GM21515 (cell line): ENCODE data around the gene BCL3.
A peak's percentile ranks its signal among the peaks of the same experiment; 100 is the strongest.
"Not testable (repeated sequence)": the region's sequence is repeated elsewhere in the genome, so short reads cannot be mapped to it uniquely, and the experiment has no call there.

ENCODE experiments used
- ATAC-seq: cut with Tn5 transposase; IDR thresholded peaks from one replicate; pipeline ENCODE4 v1.9.1; 2021; ENCODE audit not compliant: unreplicated experiment

BCL3 gene

GRCh38 chr19:44757057-44757734, 8.7 kb downstream of the BCL3 start:
- ATAC-seq: no peak

DNA sequence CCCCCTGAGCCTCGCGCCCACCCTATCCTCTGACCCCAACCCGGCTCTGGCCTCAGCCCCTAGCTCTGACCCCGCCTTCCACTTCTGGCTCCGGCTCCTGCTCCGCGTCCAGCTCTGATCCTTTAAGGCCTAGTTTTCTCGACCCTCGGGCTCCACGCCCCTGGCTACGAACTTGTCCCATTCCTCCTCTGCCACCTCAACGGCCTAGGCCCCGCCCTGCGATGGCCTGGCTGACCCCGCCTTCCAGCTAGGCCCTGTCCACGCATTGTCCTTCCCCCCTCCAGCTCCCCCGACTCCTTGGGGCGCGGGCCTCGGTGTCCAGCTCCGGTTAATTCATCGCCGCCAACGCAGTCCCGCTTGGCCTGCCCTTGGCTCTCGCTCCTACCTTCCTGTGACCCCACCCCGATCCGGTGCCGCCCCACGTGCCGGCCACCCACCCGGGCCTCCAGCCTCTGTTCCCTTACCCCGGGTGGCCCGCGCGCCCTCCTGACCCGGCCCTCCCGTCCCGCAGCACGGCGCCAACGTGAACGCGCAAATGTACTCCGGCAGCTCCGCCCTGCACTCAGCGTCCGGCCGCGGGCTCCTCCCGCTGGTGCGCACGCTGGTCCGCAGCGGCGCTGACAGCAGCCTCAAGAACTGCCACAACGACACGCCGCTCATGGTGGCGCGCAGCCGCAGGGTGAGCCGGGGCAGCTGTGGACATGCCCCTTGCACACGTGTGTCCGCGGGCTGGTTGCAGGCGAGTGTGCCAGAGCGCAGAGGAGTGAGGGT, 9.4 kb downstream of the BCL3 start:
- ATAC-seq: no peak

- no peak for ATAC-seq
These were observed 10.1 kb downstream of the BCL3 start for GRCh38 chr19:44758596-44758995.

DNA sequence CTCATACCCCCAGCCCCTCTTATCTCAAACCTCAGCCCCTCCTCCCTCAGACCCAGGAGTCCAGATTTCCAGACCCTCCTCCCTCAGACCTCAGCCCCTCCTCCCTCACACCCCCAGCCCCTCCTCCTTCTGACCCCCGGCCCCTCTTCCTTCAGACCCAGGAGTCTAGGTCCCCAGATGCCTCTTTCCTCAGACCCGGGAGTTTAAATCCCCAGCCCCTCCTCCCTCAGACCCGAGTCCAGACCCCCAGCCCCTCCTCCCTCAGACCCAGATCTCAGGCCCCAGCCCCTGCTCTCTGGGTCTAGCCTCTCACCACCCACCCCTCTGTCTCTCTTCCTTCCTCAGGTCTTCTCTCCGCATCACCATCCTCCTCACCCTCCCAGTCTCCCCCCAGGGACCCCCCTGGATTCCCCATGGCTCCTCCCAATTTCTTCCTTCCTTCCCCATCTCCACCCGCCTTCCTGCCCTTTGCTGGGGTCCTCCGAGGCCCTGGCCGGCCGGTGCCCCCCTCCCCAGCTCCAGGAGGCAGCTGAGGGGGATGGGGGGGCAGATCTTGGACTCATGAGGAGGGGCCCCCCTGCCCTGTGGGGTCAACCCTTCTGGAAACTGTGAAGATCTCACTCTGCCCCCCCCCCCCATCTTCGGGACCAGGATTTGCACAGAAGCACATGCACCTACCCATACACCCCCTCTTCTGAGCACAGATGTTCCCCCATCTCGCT, 10.7 kb downstream of the BCL3 start:
- ATAC-seq: no peak

- ATAC-seq: no peak
These were observed 13.5 kb downstream of the BCL3 start for GRCh38 chr19:44762038-44762437.

DNA sequence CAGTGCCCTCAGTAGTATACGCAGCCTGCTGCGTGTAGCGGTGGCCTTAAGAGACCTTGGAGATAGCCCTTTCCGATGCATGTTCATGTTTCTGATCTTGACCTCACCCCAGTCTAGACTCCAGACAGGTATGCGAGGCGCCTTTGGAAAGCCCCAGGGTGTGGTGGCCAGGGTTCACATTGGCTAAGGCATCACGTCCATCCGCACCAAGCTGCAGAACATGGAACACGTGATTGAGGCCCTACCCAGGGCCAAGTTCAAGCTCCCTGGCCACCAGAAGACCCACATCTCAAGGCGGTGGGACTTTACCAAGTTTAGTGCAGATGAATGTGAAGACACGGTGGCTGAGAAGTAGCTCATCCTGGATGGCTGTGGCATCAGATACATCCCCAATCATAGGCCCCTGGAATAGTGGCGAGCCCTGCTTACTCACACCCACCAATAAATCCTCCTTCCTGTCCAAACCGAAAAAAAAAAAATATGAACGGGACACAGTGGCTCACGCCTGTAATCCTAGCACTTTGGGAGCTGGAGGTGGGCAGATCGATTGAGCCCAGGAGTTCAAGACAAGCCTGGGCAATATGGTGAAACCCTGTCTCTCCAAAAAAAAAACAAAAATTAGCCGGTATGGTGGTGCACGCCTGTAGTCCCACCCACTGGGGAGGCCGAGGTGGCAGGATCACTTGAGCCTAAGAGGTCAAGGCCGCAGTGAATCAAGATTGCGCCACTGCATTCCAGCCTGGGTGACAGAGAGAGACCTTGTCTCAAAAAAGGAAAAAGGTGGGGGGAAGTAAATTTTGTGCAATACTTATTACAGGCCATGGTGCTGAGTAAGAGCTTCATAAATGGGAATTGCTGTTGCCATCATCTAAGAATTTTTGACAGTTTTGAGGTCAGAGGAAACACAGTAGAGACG, 16.8 kb downstream of the BCL3 start:
- no peak for ATAC-seq

DNA sequence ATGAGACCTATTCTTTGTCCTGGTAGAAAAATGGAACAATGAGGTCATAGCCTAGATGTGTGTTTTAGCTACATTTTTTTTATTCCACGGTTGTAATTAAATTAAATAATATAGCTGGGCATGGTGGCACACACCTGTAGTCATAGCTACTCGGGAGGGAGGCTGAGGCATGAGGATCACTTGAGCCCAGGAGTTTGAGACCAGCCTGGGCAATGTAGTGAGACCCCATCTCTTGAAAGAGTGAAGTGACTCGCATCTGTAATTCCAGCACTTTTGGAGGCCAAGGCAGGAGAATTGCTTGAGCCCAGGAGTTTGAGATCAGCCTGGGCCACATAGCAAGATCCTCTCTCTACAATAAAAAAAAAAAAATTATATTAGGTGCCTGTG, 17.4 kb downstream of the BCL3 start:
- ATAC-seq: no peak

DNA sequence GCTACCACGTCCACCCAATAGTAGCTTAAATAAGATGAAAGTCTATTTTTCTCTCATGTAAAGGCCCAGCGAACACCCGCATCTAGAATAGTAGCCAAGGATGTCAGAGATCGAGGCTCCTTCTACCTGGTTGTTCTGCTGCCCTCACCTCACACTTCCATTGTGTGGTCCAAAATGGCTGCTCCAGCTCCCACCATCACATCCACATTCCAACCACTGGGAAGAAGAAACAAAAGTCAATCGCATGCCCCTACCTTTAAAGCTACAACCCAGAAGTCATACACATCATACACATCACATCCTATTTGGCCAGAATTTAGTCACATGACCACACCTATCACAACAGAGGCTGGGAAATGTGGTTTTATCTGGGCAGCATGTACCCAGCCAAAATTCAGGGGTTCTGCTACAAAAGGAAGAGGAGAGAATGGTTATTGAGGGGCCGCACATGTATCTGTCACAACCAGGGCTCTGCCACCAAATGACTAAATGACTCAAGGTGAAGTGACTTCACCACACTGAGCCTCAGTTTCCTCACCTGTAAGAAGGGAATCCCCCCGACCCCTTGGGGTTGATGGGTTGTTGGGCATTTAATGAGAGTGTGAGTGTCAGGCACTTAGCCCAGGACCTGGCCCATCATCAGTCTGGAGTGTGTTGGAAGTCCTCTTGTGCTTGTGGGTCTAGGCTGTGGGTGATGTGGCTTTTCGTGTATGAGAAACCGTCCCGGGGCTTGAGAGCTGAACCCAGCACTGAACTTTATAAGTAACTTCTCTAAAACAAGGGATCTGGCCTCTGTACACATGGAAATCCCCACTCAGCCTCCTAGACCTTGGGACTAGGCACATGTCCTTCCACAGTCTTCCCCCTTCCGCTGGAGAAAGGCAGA, 19.0 kb downstream of the BCL3 start:
- ATAC-seq: no peak

GRCh38 chr19:44770550-44771257, 22.2 kb downstream of the BCL3 start:
- peak; percentile 97 for ATAC-seq

DNA sequence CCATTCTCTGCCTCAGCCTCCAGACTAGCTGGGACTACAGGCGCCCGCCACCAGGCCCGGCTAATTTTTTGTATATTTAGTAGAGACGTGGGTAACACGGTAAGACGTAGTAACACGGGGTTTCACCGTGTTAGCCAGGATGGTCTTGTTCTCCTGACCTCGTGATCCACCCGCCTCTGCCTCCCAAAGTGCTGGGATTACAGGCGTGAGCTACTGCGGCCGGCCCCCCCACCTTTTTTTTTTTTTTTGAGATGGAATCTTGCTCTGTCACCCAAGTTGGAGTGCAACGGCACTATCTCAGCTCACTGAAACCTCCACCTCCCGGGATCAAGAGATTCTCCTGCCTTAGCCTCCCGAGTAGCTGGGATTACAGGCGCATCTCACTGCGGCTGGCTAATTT, 23.6 kb downstream of the BCL3 start:
- ATAC-seq: not testable (repeated sequence)

- no peak for ATAC-seq
These were observed 24.5 kb downstream of the BCL3 start for GRCh38 chr19:44772959-44773358.

DNA sequence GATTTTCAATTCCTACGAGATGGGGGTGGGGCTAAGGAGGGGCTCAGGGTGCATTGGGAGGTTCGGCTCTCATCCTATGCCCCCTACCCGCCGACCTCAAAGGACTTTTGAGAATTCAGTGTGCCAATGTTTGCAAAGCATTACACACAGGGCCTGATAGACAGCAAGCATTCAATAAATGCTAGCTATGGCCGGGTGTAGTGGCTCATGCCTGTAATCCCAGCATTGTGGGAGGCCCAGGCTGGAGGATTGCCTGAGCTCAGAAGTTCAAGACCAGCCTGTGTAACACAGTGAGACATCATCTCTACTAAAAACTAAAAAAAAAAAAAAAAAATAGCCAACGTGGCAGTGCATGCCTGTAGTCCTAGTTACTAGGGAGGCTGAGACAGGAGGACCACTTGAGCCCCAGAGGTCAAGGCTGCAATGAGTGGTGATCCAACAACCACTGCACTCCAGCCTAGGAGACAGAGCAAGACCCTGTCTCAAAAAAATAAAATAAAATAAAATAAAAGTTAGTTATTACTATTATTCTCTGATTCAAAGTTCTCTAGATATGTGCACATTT, 27.2 kb downstream of the BCL3 start:
- no peak for ATAC-seq

DNA sequence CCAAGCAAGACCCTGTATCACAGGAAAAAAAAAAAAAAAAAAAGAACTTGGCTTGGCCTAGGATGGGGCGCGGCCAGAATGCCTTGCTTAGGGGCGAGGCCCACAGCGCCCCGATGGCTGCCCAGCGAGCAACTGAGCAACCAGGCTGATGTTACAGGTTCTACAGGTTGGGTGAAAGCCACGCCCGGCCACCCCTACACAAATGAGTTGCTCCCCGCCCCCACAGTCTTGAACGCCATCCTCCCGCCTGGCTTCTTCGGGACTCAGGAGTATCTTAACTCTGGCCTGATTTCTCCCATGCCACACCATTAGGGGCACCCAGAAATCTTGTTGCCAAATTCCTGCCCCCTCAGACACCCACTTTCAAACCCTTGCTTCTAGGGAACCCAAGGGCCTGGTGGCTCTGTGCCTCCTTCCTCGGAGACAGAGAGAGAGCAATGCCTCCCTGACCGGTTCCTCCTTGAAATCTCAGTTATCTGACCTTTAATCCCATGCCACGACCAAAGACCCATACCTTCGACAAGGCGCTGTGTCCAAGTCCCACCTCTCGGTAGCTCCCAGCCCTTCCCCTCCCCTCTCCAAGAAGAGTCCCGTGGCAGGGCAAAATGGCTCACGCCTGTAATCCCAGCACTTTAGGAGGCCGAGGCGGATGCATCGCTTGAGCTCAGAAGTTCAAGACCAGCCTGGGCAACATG, 28.0 kb downstream of the BCL3 start:
- no peak for ATAC-seq

DNA sequence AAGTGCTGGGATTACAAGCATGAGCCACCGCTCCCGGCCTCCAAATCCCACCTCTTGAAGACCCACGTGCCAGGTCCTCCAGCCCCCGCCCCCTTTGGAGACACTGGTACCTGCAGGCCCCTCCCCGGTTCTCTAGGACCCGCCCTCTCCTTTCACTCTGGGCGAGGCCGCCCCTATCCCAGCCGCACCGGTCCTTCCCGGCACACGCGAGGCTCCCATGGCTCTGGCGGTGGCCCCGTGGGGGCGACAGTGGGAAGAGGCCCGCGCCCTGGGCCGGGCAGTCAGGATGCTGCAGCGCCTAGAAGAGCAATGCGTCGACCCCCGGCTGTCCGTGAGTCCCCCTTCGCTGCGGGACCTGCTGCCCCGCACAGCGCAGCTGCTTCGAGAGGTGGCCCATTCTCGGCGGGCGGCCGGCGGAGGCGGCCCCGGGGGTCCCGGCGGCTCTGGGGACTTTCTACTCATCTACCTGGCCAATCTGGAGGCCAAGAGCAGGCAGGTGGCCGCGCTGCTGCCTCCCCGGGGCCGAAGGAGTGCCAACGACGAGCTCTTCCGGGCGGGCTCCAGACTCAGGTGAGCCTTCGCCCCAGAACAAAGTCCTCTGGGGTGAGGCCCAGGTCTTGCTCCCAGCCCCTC, 29.3 kb downstream of the BCL3 start, which contains the start of gene CBLC:
Gene CBLC, plus strand, starts transcription at position 176 of the 633 bp plus-strand sequence. Its CDS starts 42 bp downstream, at position 218.
- ATAC-seq: no peak

- ATAC-seq: no peak
These were observed 30.6 kb downstream of the BCL3 start for GRCh38 chr19:44779150-44779549.

DNA sequence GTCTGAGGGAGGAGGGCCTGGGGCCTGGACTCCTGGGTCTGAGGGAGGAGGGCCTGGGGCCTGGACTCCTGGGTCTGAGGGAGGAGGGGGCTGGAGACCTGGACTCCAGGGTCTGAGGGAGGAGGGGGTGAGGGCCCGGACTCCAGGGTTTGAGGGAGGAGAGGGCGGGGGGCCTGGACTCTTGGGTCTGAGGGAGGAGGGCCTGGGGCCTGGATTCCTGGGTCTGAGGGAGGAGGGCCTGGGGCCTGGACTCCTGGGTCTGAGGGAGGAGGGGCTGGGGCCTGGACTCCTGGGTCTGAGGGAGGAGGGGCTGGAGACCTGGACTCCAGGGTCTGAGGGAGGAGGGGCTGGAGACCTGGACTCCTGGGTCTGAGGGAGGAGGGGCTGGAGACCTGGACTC, 33.2 kb downstream of the BCL3 start:
- ATAC-seq: not testable (repeated sequence)

GRCh38 chr19:44782729-44783128, 34.2 kb downstream of the BCL3 start:
- no peak for ATAC-seq

DNA sequence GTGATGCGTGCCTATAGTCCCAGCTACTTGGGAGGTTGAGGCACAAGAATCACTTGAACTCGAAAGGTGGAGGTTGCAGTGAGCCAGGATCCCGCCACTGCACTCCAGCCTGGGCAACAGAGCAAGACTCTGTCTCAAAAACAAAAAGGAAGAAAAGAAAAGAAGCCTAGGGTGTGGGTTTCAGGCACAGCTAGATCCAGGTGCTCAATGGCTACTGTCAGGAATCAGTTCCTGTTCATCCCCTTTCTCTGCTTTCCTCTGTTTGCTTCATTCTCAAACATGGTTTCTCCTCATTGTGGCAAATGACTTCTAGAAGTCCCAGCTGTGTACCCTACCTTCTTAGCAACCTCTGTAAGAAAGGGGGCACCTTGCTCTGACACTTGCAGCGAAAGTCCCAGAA, 35.0 kb downstream of the BCL3 start:
- ATAC-seq: no peak
